ENCODE measurements around the gene GOLGA6D. TPM values are rescaled to one million over a fixed set of nuclear protein-coding genes. Genes with fewer than 3 reads are reported as not detected.
"Not testable (repeated sequence)": the region's sequence is repeated elsewhere in the genome, so short reads cannot be mapped to it uniquely, and the experiment has no call there.

The GOLGA6D gene
- total and polyA plus RNA-seq, 2 of the 8 experiments (the other 6 are each of a cell fraction or from before 2014, with no cell fraction given), result 0.27 to 0.69 TPM

DNA sequence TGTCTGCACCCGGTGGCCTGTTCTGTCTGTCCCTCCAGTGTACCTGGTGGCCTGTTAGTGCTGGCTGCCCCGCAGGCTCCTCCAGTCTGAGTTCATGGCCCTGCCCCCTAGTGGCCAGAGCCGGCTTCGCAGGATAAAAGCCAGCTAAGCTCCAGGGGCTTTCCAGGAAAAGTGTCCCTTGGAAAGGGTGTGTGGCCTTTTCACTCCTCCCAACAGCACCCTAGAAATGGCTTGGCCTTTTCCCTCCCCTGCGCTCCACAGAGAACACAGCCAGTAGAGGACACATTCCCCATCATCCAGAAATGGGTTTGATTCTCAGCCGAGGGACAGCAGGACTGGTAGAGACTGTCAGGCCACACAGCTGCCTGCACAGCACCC lies 16.7 kb downstream of the GOLGA6D start:
- H3K79me1 ChIP-seq (ENCODE audit: low read depth, low read length); H3K4ac ChIP-seq (replicated peaks; ENCODE audit: insufficient read length, low read depth, low read length); H2BK20ac ChIP-seq (ENCODE audit: low read length); H2AFZ ChIP-seq (ENCODE audit: low read length); H2AK5ac ChIP-seq (ENCODE audit: low read depth, low read length); H3K4me2 ChIP-seq (ENCODE audit: insufficient read depth in 1 of 2, low read depth in 2 of 2, low read length in 2 of 2); H3K4me1 ChIP-seq (replicated peaks in 1 of 4; ENCODE audit: control insufficient read depth in 3 of 4, insufficient read depth in 4 of 4, low read length in 3 of 4); H3K23ac ChIP-seq (ENCODE audit: insufficient read length); H3K27me3 ChIP-seq (replicated peaks in 1 of 4; ENCODE audit: control insufficient read depth in 3 of 4, extremely low read depth in 1 of 4, insufficient read depth in 3 of 4, low read length in 3 of 4); H3K56ac ChIP-seq (replicated peaks; ENCODE audit: insufficient read length, low read depth, low read length); H3K23me2 ChIP-seq (ENCODE audit: low read depth, low read length); H2BK120ac ChIP-seq (replicated peaks; ENCODE audit: low read depth, low read length); H3K9me3 ChIP-seq (ENCODE audit: insufficient read depth in 2 of 2, low read depth in 1 of 2, low read length in 1 of 2); H3K36me3 ChIP-seq (ENCODE audit: control insufficient read depth in 2 of 4, insufficient read depth in 4 of 4, low read length in 3 of 4); H3K4me3 ChIP-seq (ENCODE audit: extremely low read depth in 1 of 4, insufficient read depth in 2 of 4, low read depth in 3 of 4, low read length in 4 of 4); H2BK12ac ChIP-seq (ENCODE audit: low read depth, low read length); H2BK15ac ChIP-seq (ENCODE audit: low read length); H4K20me1 ChIP-seq (replicated peaks in 1 of 2; ENCODE audit: control insufficient read depth in 1 of 2, insufficient read depth in 2 of 2, low read length in 2 of 2); H2BK5ac ChIP-seq (ENCODE audit: low read depth, low read length); H4K91ac ChIP-seq (replicated peaks; ENCODE audit: insufficient read length, low read length); H3K18ac ChIP-seq (ENCODE audit: extremely low read depth, low read length); FAIRE-seq; H3K9ac ChIP-seq (replicated peaks in 1 of 4; ENCODE audit: extremely low read depth in 1 of 4, low read depth in 3 of 4, low read length in 3 of 4); H3K14ac ChIP-seq (ENCODE audit: insufficient read length); H4K8ac ChIP-seq (ENCODE audit: extremely low read depth, insufficient read depth, low read length); POLR2A ChIA-PET (ENCODE audit: partially characterized antibody); H4K5ac ChIP-seq (ENCODE audit: insufficient read length, low read depth, low read length); H3K27ac ChIP-seq (ENCODE audit: low read depth, low read length); H3K79me2 ChIP-seq (ENCODE audit: control insufficient read depth in 1 of 2, insufficient read depth in 2 of 2, low read length in 2 of 2): not testable (repeated sequence)
- TF ChIP-seq, protein P1, sequence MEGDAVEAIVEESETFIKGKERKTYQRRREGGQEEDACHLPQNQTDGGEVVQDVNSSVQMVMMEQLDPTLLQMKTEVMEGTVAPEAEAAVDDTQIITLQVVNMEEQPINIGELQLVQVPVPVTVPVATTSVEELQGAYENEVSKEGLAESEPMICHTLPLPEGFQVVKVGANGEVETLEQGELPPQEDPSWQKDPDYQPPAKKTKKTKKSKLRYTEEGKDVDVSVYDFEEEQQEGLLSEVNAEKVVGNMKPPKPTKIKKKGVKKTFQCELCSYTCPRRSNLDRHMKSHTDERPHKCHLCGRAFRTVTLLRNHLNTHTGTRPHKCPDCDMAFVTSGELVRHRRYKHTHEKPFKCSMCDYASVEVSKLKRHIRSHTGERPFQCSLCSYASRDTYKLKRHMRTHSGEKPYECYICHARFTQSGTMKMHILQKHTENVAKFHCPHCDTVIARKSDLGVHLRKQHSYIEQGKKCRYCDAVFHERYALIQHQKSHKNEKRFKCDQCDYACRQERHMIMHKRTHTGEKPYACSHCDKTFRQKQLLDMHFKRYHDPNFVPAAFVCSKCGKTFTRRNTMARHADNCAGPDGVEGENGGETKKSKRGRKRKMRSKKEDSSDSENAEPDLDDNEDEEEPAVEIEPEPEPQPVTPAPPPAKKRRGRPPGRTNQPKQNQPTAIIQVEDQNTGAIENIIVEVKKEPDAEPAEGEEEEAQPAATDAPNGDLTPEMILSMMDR (IDR thresholded peaks at IDR 0.05; ENCODE audit: control extremely low read depth in 1 of 3, insufficient read depth in 1 of 3, low read depth in 1 of 3, low read length in 3 of 3), result peak in 2 of 3 experiments; percentile 17 to 22; a peak in 2 of 4 replicates
- 18% methylated on average over 4 of the region's 6 CpGs; no CpG with 5 or more reads in 1 of the 2 experiments for WGBS, 2 experiments (ENCODE audit: extremely low coverage in 1 of 2, insufficient coverage in 1 of 2, insufficient read length in 1 of 2, insufficient replicate concordance in 2 of 2, low coverage in 1 of 2, low lambda C conversion rate in 2 of 2, missing lambda C conversion rate in 1 of 2)
- DNase-seq (ENCODE audit: low read depth in 1 of 2, low spot score in 2 of 2), result peak in 1 of 2 experiments; percentile 91
- CTCF ChIA-PET (ENCODE audit: partially characterized antibody), result interaction anchor here (0.9 to 1.8 kb wide), 3 partner anchors 9 to 1235 kb away, joined by 3 to 7 read pairs (median 5); no protein-coding TSS in a partner anchor

All from H1 (cell line).